Left kidney (tissue), 2 donors: ENCODE results near the gene ADAMTS5. TPM values are rescaled to one million over a fixed set of nuclear protein-coding genes. Genes with fewer than 3 reads are reported as not detected.
A peak's percentile ranks its signal among the peaks of the same experiment; 100 is the strongest.

Experiments
- DNase-seq: peaks from one replicate; pipeline ENCODE4 v3.0.0-alpha.2; 2013
- polyA plus RNA-seq: library from polyadenylated mRNA; unstranded; fragments of 120-200 nt; gene quantifications from one replicate; pipeline ENCODE4 v1.2.1, GENCODE V29; 2013; ENCODE audit not compliant: insufficient read length

ADAMTS5 gene
- polyA plus RNA-seq, 1 donor: 23.3 TPM

DNA sequence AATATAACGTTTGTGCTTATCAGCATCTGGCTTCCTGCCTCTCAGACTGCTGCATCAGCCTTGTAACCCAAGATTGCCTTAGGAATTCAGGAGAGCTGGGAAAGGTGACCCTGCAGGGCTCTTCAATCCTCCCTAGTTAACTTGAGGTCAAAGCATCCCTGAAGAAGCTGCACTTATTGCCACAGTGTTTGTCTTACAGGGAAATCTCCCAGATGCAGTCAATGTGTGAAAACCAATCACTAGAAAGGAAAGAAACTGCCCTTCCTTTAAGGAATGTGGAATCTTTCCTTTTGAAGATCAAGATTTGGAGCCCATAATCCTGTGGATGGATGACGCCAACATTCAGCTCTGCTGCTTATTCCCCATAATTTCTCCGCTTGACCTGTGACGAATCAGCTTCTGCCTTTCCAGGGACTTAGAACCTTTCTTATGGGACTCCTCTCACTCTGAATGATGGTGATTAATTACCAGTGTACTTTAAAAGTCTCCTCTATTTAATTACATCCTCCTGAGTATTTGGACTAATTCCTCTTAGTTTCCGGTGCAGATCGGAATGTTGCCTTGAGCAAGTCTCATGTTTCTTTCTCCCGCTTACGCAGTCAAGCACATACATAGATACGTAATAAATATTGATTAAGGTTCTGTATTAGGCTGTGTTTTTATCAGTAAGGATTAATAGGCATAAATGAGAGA lies 14.4 kb downstream of the ADAMTS5 start:
- DNase-seq: no peak

DNA sequence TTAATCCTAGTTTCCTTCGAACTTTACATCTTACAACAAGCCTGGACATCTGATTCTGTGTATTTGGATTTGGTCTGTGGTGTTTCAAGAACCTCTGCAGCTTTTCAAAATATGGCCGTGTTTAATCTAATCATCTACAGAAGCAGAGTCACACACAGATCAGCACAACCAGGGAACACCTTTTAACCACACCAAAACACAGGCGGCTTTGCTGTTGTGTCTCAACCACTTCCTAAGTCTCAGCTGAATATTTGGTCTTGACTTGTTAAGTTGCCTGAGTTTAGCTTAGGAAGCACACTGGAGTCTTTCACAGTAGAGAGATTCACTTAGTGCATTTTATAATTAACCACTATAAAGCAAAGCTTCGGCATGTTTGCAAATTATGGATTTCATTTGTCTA lies 17.1 kb downstream of the ADAMTS5 start:
- DNase-seq: no peak

DNA sequence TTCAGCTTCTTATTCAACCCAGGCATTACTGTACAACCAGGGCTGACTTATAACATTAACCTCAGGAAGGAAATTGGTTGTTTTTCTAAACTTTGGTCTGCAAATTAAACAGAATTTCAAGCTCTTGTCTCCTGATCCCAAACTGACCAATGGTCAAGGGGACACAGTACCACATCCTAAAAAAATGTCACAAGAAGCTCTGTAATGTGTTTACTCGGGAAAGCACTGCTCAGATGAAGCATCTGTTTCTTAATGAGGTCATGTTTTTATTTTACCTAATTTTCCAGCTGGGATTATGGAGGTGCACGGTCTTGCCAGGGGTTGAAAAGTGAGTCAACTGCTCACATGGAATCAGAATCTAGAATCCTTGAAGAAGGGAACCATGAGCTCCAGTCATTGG lies 18.7 kb downstream of the ADAMTS5 start:
- DNase-seq: no peak

DNA sequence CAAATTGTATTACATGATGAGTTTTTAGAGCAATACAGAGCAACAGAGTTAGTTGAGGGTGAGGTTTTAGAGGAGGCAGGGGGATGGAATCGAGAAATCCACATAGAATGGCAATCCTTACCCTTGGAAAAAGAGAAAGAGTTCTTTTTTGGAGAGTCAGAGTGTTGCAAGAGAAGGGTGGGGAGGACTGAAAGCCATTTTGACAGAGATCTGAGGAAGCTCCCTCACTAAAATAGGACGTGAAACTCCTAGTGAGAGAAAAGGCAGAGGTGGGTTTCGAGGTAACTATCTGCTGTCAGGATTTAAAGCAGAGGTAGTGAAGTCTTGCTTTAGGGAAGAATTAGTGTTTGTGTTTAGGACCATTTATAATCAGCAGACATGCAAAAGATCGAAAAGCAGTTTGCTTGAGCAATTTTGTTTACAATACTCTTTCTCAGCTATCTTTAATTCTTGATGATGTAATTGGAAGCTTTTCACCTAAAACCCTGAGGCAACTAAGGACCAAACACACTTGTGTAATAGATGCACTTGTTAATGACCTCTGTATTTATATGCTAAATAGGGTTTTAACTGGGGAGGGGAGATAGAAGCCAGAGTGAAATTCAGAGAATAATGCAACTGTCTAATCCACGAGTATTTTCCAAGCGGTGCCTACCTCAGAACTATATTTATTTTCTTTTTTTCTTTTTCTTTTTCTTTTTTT lies 20.0 kb downstream of the ADAMTS5 start:
- no peak for DNase-seq

DNA sequence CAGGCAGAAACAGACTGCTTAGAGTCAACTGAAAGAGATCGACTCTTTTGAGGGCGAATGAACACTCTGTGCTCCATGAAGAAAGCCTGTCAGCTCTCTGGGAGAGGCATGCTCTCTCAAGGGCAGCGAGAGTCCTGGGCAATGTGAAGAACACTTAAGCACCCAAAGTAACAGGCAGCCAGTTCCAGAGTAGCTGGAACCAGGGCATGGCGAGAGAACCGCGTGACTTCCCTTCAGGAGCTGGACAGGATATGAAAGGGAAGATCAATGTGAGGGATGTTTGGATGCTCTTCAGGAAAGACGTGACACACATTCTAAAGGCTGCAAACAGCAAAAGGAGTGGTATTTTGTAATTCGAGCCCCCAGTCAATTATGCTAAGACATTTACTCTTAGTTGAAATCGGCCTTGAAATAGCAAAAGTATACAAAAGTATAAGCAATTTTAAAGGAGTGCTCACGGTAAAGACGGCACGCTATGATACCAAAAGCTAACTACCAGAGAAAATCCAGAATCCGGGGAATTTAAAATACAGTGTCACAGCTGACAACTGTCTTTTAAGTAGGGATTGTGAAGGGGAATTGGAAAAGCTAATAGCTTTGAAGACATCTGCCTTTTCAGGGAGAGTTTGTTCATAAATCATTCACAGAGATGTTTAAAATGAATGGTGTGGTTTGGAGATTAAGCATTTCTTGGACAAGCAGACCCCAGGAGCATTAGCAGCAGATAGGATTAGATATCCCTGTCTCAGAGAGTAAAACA lies 20.8 kb downstream of the ADAMTS5 start:
- DNase-seq: no peak

DNA sequence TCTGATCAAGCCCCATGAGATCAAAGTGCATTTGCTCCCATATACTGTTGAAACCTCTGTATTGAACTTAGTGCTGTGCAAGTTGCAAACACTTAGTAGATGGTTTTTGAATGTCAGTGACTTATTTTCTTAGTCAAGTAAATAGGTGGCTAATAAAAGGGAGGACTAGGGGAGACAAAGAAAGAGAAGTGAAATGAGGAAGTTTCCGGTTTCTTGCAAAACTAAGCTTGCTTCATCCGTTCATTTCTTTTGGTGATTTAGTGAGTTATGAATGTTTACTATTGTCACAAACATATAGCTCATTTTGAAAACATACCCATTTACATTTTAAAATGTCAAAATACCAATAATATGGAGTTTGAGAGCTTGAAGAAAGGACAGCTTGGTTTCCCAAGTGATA lies 23.0 kb downstream of the ADAMTS5 start:
- DNase-seq: no peak

DNA sequence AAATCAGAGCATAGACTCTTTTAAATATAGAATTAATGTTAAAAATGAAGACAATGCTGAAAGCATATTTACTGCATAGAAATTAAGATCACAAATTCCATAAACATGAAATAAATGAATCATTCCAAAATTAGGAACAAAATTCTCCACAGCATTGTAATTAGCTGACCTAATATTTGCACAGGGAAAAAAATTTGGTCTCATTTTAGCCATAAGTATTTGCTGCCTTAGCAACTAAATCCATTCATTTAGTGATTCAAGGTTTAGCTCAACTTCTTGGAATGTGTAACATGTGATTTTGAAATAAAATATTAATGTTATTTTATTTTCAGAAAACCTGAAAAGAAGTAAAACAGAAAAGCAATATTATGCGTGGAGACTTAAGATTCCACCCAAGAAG lies 25.5 kb downstream of the ADAMTS5 start:
- DNase-seq: no peak

DNA sequence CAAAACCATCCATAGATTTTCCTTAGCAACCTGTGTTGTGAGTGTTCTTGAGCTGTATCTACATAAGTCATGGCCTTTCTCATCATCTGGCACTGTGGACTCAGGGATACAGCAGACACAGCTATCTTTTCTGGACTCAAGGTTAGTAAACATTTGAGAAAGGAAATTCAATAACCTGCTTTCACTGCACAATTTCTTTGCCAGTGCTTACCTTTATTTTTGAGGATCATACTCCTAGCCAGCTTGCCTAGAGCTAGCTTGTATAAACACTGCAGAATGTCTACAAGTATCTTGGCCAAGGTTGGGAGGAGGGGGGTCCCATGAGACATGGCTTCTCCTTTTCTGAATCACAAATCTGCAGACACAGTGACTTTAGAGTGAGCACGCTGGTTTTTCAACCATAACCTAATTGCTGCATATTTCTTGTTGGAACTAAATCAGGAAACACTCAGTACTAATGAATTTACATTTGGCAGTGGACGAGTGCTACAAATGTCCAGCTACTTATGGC lies 27.2 kb downstream of the ADAMTS5 start:
- no peak for DNase-seq

DNA sequence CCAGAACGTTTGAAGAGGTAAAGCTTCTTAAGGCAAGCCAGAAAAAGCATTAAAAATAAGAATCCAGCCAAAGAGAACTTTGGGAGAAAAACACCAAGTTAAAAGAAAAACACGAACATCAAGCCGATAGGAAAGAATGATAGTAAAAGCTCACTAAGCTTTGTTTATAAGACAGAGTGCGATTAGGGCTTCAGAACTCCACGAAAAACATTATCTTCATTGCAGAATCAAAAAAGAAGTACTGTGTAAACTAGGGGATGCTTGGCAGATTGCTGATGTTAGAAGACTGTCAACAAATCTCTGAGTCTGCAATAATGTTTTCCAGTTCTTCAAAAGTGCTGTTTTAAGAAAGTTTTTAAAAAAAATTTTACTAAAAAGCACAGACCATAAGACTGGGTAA lies 30.2 kb downstream of the ADAMTS5 start:
- DNase-seq: no peak

DNA sequence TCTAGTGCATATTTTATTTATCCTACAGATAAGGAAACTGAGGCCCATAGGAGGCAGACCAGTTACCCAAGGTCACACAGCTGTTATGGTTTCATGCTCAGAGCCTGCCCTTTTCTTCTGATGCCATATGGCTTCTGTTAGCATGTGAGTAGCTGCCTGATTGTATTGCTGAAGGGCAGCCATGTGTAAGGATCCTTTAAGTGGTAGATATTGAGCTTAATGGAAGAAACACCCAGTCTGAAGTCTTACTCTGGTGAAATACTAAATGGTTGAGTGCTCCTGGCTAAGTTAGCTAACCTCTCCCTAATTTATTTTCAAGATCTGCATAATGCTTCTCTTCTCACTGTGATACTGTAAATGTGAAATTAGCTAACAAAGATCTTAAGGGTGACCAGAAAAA lies 30.9 kb downstream of the ADAMTS5 start:
- DNase-seq: no peak

DNA sequence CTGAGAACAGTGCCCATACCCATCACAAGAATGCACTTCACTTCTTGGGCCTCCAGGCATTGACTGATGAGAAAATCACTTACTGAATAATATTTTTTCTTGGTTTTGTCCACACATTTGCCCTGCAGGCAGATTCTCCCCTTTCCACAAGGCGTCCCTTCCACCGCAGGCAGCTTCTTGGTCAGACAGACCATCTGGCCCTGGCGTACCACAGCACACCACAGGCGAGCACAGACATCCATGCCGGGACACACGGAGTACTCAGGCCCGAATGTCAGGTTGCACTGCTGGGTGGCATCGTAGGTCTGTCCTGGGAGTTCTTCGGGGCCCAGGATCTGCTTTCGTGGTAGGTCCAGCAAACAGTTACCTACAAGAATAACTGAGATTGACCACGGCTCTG lies 32.5 kb downstream of the ADAMTS5 start:
- no peak for DNase-seq

DNA sequence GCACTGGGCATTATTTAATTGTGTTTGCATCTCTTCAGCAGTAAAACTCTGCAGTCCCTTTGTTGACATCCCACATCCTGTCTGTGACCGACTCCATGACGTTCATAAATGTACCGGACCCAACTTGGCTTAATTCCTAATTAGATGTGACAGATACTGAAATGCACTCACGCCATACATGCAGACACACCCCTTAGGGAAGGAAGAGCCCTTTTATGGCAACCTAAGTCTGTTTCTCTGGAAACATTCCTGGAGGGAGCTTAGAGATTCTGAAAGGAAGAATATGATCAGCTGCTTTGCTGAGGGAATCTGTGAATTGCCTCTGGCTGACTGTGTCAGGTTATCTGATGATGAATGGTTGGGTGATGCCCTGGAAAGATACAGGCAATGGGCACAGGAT lies 33.4 kb downstream of the ADAMTS5 start:
- no peak for DNase-seq

DNA sequence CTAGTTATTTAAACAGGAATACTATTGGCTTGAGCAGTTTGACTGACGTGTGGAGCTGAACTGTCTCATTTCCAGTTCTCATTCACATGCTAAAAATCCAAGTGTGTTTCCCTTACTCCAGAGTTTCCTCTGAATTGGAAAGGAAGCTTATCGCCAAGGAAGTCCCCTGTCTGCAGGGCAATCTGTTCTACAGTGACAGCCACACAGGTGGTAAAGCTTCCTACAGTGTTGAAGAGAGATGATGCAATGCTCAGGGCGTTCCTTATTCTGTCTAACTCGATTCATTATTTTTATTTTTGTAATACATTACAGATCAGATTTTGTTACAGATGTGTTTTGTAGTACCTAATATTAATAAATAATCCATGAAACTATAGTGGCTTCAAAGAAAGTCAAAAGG lies 41.3 kb downstream of the ADAMTS5 start:
- DNase-seq: no peak

DNA sequence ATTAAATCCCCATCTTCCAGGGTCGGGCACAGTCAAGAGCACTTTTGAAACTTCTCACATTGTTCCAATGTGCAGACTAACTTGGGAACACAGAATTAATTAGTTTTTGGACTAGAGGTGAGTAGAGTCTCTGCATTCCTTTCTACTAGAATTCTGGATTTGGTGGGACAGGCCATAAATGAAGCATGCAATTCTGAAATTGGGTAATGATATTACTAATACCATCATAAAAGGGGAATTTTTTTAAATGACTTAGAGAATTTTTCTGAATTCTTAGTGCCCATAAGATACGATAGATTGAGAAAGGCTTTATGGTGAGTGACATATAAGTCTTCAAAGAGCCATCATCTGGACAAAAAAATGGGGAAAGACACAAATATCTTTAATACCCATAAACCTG lies 41.8 kb downstream of the ADAMTS5 start:
- DNase-seq: no peak

DNA sequence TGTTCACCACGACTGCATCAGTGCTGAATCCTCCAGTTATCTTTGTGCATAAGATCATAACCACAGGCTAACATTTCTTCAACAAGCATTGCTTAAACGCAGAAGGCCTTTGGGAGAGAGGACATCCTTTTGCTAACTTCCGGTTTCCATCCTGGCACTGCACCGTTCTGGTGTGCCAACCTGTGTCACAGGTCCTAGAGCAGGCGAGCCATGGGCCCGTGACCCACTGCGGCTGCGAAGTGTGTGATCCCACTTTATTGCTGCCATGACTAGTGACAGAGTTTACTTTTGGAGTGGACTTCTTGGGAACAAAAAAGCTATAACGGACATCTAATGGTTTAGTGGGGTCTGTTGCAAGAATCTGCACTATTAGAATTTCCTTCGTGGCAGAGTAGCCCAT lies 42.9 kb downstream of the ADAMTS5 start:
- DNase-seq: no peak

DNA sequence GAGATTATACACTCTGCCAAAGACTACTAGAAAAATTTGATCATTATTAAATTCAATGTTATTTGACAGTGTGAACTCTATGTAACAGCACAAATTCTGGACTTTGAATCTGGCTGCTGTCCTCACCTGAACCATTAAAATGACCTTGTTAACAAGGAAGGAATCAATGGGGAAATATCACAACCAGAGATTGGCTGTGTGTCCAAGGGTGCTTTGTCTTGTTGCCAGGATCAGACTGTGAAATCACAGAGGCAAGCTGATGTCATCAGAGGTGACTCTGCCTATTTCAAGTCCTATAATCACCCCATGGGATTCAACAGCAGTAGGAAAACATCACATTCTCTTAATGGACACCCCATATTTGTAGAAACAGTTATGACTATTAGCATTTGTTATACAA lies 46.8 kb downstream of the ADAMTS5 start:
- DNase-seq: no peak

DNA sequence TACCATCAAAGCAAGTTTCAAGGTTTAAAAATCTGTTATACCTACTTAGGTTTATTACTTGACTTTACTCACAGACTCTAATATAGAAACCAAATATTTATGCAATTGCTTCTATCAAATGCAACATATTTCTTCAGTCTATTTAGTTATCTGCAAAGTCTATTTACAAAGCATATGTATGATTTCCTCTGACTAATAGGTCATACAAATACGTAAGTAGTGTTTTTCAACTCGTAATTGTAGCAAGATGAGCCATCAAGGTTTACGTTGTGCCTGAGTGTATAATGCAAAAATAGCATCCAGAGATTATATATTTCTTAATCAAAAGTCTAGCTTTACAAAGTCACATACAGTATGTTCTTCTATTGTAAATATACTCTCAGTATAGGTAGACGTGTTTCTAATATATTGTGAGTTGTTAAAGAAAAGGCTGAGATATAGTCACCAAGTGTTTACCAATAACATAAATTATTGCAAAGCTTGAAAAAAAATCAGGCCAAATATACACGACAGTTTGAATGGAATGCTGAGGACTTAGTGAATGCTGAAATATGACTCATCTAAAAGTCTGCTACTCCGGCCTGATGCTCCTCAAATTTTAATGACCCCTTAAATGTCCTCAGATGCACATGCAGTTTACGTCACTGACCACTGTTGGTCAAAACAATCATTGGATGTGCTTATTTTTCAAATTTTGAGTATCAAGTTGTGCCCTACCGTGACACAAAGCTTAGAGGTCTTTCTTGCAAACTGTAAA lies 48.4 kb downstream of the ADAMTS5 start:
- no peak for DNase-seq

DNA sequence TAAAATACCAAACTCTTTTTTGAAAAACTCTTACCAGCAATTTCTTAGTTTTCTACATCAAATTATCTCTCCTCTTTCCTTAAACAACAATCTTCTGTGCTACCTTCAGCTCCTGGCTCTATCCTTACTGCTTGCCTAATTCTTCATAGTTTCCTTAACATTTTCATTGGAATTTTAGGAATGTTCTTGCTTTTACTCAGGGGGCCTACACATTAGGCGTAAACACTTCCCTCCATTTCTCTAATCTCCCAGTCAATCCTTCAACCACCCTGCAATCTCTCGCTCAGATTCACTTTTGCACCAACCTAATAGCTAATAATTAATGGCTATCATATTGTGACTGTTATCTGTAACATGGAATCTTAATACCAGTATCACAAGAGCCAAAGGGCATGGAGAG lies 50.1 kb downstream of the ADAMTS5 start:
- no peak for DNase-seq

DNA sequence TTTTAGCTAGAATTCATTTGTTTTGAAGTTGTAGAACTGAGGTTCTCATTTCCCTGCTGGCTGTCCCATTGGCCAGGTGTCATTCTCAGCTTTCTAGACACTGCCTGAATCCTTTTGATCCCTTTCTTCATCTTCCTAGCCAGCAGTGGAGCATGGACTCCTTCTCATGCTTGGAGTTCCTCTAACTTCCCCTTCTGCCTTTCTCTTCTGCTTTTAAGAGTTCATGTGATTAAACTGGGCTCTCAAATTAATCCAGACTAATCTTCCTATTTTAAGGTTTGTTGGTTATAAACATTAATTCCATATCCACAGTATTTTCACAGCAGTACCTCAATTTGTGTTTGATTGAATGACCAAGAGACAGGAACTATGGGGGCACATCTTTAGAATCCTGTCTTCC lies 52.3 kb downstream of the ADAMTS5 start:
- DNase-seq: no peak

DNA sequence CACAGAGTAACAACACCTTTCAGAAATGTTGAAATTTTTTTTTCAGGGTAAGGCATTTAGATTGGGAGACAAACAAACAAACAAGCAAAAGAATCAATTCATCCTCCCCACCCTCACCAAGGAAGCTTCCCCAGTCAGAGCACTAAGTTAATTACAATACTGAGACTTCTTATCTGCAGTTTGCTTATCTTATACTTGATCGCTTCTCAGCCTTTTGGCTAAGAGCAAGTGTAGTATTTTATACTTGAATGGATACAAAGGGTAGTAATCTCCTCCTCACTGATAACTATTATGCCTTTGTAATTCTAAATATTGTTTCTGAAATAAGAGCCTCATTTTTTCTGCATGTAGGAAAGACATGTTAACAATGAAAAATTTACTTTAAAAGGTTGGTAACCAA lies 54.4 kb downstream of the ADAMTS5 start:
- no peak for DNase-seq

DNA sequence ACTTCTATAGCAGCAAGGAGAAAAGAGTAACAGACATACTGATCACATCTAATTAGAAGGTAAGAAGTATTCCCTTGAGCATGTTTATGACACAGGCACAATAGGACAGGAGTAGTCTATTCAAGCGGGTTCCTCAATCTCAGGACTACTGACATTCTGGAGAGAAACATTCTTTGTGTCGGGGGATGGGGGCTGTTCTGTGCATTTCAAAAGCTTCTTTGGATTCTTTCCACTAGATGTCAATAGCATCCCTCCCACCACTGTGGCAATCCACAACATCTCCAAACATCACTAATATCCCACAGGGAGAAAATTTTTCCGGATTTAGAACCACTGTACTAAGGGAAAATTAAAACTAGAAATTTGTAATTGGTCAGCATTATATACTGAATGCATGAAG lies 56.9 kb downstream of the ADAMTS5 start:
- peak; percentile 46 for DNase-seq

DNA sequence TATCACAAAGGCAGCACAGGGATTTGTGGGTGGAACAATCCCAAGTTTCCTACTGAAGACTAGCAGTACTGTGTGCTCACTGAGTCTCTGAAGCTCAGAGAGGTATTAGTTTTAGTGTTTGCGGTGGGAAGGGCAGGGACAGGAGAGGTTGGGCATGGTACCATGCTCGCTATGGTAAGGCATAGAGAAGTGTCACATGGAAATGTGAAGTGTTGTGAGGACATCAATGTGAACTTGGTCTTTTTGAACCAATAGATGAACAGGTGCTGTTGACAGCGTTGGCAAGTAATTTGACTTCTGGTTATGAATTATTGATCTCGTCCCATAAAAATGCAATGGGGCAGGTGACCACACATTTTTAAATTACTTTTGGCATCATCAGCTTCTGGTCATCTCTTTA lies 65.9 kb downstream of the ADAMTS5 start:
- DNase-seq: no peak
